ENCODE results near the gene QPCTL.
A peak's percentile ranks its signal among the peaks of the same experiment; 100 is the strongest.
"Not testable (repeated sequence)": the region's sequence is repeated elsewhere in the genome, so short reads cannot be mapped to it uniquely, and the experiment has no call there.

Gene QPCTL

DNA sequence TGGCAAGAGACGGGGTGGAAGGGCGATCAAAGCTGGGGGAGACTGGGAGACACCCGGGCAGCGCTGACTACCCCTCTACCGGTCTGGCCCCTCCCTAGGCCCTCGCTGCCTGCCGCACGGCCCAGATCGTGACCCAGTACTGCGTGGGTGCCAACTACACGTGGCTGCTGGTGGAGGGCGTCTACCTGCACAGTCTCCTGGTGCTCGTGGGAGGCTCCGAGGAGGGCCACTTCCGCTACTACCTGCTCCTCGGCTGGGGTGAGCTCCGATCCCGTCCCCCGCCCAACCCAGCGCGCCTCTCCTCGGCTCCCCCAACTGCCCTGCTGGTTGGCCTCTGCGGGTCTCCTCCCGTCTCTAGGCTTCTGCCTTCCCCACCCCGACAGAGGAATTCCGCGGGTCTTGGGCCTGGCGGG is 15.6 kb upstream of the QPCTL start:
- DNase-seq (ENCODE audit: low read depth), result no peak

- DNase-seq (ENCODE audit: low read depth), result no peak
Measured at GRCh38 chr19:45677351-45678230, 14.9 kb upstream of the QPCTL start.

GRCh38 chr19:45681391-45682015 is 11.0 kb upstream of the QPCTL start:
- DNase-seq (ENCODE audit: low read depth), result peak; percentile 38

GRCh38 chr19:45682117-45682516 is 10.3 kb upstream of the QPCTL start:
- no peak for DNase-seq (ENCODE audit: low read depth)

GRCh38 chr19:45682908-45683307 is 9.6 kb upstream of the QPCTL start:
- DNase-seq (ENCODE audit: low read depth), result no peak

DNA sequence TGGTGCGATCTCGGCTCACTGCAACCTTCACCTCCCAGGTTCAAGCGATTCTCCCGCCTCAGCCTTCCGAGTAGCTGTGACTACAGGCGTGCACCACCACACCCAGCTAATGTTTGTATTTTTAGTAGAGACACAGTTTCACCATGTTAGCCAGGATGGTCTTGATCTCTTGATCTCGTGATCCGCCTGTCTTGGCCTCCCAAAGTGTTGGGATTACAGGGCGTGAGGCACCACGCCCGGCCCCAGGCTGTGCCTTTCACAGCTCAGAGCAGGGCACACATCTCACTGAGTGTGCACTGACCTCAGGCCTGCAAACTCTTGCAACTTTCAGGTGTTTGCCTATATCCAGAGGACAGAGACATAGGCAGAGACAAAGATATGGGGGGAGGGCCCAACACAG is 7.4 kb upstream of the QPCTL start:
- not testable (repeated sequence) for DNase-seq (ENCODE audit: low read depth)

DNA sequence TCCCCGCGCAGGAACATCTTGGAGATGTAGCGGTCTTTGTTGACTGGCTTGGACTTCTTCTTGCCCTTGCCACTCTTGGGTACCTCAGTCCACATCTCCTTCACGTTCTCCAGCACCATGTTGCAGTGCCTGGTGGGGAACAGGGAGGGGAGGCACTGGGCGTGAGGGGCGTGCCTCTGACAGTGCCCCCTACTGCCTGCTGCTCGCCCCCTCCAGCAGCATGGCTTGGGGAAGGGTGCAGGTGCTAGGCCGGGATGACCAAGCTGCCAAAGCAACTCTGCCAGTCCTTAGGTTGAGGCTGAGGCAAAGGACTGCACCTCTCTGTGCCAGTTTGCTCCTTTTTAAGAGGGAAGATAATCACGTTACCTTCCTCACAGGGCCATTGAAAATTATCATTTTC is 4.9 kb upstream of the QPCTL start:
- no peak for DNase-seq (ENCODE audit: low read depth)

GRCh38 chr19:45691516-45692186 is 815 bp upstream of the QPCTL start, which contains the start of gene SNRPD2:
Gene SNRPD2, minus strand, starts transcription at chr19:45691953. Its CDS starts 65 bp downstream, at chr19:45691888.
- DNase-seq (ENCODE audit: low read depth), result peak; percentile 93

- peak; percentile 26 for DNase-seq (ENCODE audit: low read depth)
Measured at GRCh38 chr19:45693106-45693788, 781 bp downstream of the QPCTL start.

DNA sequence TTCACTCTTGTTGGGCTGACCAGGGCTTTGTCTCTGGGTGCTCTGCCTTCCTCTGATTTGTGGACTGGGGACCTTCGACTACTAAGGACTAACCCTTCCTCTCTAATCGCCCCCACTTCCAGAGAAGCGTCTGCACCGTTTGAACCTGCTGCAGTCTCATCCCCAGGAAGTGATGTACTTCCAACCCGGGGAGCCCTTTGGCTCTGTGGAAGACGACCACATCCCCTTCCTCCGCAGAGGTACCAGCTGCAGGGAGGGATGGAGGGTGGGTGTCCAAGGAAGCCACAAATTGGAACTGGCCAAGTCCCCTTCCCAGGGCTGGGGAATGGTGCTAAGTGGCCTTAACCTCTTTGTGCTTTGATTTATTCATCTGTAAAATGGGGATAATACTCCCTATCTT is 9.2 kb downstream of the QPCTL start:
- DNase-seq (ENCODE audit: low read depth), result no peak

- no peak for DNase-seq (ENCODE audit: low read depth)
Measured at GRCh38 chr19:45705115-45705514, 12.6 kb downstream of the QPCTL start.

- no peak for DNase-seq (ENCODE audit: low read depth)
Measured at GRCh38 chr19:45705710-45706415, 13.4 kb downstream of the QPCTL start.

GRCh38 chr19:45710356-45711130 is 18.1 kb downstream of the QPCTL start:
- DNase-seq (ENCODE audit: low read depth), result no peak

DNA sequence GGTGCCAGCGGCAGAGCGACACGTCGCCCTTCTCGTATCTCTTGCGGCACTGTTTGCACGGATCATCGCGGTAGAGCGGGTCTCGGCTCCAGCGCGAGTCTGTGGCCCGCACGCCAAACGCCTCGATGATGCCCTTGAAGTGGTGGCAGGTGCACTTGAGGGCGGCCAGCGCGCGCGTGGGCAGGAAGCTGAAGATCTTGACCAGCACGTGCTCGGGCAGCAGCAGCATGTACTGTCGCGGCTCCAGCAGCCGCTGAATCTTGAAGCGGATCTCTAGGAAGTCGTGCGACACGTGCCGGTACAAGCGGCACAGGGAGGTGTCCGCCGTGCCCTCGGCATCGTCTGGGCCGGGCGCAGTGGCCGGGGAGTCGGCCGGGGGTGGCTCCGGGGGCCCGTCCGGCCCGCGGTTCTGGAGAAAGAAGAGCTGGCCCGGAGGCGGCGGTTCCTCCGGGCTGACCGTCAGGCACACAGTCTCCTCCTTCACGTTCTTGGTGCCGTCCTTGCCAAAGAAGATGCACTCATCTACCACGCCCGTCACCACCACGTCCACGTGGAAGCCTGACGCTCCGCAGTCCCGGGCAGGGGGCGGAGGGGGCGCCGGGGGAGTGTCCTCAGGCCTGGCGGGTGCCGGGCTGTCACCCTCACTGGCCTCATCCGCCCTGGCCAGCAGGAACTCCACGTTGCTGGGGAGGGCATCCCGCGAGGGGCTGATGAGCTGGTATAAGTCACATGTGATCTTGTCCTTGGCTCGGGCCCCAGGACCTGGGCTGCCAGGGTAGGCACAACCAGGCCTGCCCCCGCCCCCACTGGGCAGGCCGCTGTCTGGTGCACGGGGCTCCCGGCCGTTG is 19.6 kb downstream of the QPCTL start:
- no peak for DNase-seq (ENCODE audit: low read depth)

GRCh38 chr19:45712699-45713067 is 20.2 kb downstream of the QPCTL start:
- DNase-seq (ENCODE audit: low read depth), result no peak

DNA sequence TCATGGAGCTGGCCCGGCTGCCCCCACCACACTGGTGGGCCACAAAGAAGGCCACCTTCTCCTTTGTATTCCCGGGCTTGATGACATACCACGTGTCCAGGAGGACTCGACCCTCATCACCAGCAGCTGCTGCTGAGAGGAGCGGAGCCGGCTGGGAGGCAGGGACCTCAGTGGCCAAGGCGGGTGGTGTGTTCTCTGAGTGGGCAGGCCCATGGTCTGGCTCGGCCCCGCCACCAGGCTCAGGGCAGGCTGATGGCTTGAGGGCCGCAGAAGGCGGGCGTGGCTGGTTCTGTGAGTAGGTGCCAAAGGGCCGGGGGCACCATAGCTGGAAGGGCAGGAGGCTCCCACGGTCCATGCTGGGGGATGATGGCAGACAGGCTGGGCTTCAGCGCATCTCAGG is 20.7 kb downstream of the QPCTL start:
- DNase-seq (ENCODE audit: low read depth), result no peak

DNA sequence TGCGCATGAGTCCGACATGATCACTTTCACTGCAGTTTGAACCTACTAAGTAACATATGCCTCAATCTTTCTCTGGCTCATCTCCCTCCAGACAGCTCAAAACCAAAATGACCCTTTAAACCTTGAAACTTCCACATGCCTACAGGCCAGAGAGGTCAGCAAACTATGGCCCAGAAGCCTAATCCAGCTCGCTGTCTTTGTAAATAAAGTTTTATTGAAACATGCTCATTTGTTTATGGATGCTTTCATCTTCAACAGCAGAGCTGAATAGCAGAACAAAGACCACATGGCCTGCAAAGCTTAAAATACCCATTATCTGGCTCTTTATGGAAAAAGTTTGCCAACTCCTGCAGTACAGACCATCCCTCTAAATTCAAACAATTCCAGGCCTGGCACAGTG is 22.7 kb downstream of the QPCTL start:
- DNase-seq (ENCODE audit: low read depth), result no peak

- DNase-seq (ENCODE audit: low read depth), result no peak
Measured at GRCh38 chr19:45716359-45717130, 24.1 kb downstream of the QPCTL start.
